ENCODE measurements around the gene COLGALT1.

The COLGALT1 gene

DNA sequence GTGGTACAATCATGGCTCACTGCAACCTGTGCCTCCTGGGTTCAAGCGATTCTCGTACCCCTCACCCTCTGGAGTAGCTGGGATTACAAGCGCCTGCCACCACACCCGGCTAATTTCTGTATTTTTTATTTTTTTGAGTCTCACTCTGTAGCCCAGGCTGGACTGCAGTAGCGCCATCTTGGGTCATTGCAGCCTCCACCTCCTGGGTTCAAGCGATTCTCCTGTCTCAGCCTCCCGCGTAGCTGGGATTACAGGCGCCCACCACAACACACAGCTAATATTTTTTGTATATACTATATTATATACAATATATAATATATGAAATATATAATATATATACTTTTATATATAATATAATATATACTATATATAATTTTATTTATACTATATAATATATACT, 52.5 kb downstream of the COLGALT1 start:
- Mint-ChIP-seq H3K27ac (no peak overlapping the region), H3K4me1 (peaks cover 6% of the 10 kb centered on the region), H3K36me3 (ENCODE audit: low read depth) (no peaks in the 10 kb centered on the region), H3K27me3 (peaks cover 19% of the 10 kb centered on the region), H3K9me3 (no peaks in the 10 kb centered on the region), H3K4me3 (no peak overlapping the region)
- ATAC-seq: no peak
- DNase-seq: no peak

DNA sequence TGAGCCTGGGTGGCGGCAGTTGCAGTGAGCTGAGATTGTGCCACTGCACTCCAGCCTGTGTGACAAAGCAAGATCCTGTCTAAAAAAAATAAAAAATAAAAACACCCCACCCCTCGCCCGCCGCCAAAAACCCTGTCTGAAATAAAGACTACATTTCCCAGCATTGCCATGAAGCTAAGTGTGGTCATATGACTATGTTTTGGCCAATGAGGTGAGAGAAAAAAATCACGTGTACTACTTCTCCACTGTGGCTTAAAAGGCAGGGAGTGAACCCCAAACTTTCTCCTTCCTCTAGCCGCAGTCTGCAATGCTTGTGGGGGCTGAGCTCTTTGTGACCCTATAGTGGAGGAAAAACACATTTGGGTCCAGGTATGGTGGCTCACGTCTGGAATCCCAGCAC, 54.9 kb downstream of the COLGALT1 start:
- Mint-ChIP-seq H3K27me3 (peaks cover 11% of the 10 kb centered on the region), H3K4me1 (peaks cover 6% of the 10 kb centered on the region), H3K27ac (no peak overlapping the region), H3K4me3 (no peak overlapping the region), H3K36me3 (ENCODE audit: low read depth) (no peaks in the 10 kb centered on the region), H3K9me3 (no peaks in the 10 kb centered on the region)
- no peak for DNase-seq
- ATAC-seq: no peak

DNA sequence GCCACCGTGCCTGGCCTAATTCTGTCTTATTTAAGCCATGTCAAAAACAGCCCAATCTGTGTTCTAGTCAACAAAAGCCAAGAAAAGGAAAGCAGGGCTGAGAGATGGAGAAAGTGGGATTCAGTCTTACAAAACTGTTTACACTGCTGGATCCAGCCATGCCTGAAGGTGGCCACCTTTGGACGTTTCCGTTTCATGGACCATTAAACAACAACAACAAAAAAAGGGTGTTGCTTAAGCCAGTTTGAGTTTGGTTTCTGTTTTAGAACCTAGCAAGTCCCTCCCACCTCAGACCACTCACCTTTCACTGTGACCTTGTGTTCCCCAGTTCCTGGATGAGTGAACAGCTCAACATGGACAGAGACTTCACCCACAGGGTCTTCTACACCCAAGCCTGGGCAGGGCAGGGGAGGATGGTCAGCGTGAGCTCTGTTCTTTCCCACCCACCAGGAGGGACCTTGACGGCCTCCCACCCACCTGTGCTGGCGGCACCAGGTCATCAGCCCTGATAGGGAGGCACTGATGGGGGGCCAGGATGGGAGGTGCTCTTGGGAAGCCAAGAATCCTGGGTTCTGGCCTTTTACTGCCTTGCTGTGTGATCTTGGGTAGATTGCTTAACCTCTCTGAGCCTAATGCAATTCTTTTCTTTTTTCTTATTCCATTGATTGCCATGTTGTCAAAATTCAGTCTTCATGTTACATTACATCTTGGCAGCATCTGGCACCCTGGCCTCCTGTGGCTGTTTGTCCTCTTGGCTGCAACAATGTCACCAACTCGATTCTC, 56.2 kb downstream of the COLGALT1 start:
- peaks cover 19% of the 10 kb centered on the region for H3K27me3 Mint-ChIP-seq
- DNase-seq (no peak), ATAC-seq (no peak)
- no peak overlapping the region for H3K4me3 Mint-ChIP-seq
- H3K9me3 Mint-ChIP-seq: no peaks in the 10 kb centered on the region
- no peaks in the 10 kb centered on the region for H3K36me3 Mint-ChIP-seq (ENCODE audit: low read depth)
- no peak overlapping the region for H3K27ac Mint-ChIP-seq
- peaks cover 3% of the 10 kb centered on the region for H3K4me1 Mint-ChIP-seq

DNA sequence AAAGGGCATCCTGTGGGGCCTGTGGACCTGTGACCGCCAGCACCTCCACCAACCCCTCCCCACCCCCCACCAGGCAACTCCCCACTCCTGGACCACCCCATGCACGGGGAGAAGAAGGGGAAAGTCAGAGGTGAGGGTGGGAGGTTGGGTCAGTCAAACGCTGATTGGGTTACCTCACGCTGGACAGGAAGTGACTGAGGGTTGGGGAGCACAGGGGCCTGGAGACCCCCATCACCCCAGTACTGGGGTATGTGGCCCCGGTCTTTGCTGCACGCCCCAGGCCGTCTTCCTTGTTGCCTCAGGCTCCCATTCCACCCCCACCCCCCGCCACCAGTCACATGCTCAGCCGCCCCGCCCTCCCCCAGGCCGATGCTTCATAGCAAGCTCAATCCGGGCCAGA, 59.0 kb downstream of the COLGALT1 start:
- Mint-ChIP-seq H3K4me3 (no peak overlapping the region), H3K27me3 (peaks cover 40% of the 10 kb centered on the region), H3K4me1 (peaks cover 2% of the 10 kb centered on the region), H3K27ac (no peak overlapping the region), H3K36me3 (ENCODE audit: low read depth) (no peaks in the 10 kb centered on the region), H3K9me3 (no peaks in the 10 kb centered on the region)
- ATAC-seq (no peak), DNase-seq (no peak)

DNA sequence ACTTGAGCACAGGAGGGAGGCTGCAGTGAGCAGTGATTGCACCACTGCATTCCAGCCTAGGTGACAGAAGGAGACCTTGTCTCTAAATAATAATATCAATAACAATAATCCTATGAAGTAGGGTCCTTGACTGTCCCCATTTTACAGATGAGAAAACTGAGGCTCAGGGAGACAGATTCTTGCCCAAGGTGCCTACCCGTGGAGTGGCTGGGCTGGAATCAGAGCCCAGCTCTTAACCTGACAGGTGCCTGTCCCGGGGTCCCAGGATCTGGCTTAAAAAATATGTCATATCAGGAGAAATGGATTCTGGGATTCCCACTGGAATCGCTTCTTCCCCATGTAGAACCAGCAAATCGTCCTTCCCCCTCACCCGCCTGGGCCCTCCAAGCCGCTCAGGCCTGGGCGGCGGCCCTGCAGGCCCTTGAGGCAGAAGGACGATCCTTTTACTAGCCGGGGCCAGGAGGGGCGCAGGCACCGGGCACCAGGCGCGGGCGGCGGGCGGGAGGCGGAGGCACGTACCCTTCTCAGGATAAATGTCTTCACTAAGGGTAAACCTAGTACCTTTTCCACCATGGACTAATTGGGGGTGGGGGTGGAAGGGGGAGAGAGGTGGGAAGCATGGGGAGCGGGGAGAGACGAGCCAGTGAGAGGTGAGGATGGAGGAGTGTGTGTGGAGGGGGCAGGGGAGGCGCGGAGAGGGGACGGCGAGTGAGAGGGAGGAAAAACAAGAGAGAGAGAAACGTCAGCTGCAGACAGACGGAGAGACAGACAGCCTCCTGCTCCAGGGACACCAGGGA, 60.6 kb downstream of the COLGALT1 start:
- Mint-ChIP-seq H3K4me1 (peaks cover 2% of the 10 kb centered on the region), H3K27me3 (peaks cover 44% of the 10 kb centered on the region), H3K27ac (no peak overlapping the region), H3K4me3 (no peak overlapping the region), H3K9me3 (no peaks in the 10 kb centered on the region), H3K36me3 (ENCODE audit: low read depth) (no peaks in the 10 kb centered on the region)
- DNase-seq (no peak), ATAC-seq (no peak)

DNA sequence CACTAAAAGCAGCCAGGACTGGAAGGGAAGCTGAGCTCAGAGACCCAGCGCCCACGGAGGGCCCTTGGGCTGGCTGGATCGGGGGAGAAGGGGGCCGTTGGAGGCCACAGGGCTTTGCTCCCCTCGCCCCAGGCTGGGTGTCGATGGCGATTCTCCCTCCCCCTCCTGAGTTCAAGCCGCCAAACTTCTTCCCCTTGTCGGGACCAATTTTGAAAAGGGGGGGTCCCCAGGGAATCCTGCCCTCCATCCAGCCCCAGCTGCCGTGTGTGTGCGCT, 61.2 kb downstream of the COLGALT1 start:
- no peak overlapping the region for H3K4me3 Mint-ChIP-seq
- ATAC-seq (no peak), DNase-seq (no peak)
- peaks cover 3% of the 10 kb centered on the region for H3K4me1 Mint-ChIP-seq
- H3K27ac Mint-ChIP-seq: no peak overlapping the region
- H3K27me3 Mint-ChIP-seq: peaks cover 44% of the 10 kb centered on the region
- H3K9me3 Mint-ChIP-seq: no peaks in the 10 kb centered on the region
- H3K36me3 Mint-ChIP-seq (ENCODE audit: low read depth): no peaks in the 10 kb centered on the region

DNA sequence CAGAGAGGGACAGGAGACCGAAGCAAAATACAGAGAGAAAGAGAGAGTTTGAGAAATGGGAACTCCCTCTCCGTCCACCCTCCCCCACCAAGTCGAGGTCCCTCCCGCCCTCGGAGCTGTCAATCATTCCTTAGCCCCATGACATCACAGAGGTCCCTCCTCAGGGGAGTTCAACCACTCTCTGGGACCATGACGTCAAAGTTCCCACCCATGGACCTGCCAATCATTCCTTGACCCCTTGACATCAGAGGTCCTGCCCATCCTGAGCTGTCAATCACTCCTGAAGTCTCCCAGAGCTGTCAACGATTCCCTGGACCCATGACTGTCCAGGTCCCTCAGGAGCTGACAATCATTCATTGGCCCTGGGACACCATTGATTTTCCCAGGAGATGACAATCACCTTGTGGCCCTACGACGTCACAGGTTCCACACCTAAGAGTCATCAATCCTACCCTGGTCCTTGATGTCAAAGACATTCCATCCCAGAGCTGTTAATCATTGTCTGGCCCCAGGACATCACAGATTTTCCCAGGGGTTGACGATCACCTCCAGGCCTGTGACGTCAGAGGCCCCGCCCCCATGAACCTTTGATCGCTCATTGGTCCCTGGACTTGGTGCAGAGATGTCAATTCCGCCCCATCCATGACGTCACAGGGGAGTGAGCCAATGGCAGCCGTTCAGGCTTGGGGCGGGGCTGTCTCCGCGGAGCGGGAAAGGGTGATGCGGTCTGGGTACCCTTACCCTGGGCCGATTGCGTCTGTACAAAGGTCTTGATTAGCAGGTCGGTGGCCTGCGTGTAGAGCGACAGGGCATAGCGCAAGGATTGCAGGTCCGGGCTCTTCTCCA, 61.7 kb downstream of the COLGALT1 start:
- Mint-ChIP-seq H3K27ac (no peak overlapping the region), H3K9me3 (peaks cover 4% of the 10 kb centered on the region), H3K4me3 (no peak overlapping the region), H3K27me3 (peaks cover 41% of the 10 kb centered on the region), H3K4me1 (peaks cover 6% of the 10 kb centered on the region), H3K36me3 (ENCODE audit: low read depth) (no peaks in the 10 kb centered on the region)
- no peak for ATAC-seq
- DNase-seq: no peak

DNA sequence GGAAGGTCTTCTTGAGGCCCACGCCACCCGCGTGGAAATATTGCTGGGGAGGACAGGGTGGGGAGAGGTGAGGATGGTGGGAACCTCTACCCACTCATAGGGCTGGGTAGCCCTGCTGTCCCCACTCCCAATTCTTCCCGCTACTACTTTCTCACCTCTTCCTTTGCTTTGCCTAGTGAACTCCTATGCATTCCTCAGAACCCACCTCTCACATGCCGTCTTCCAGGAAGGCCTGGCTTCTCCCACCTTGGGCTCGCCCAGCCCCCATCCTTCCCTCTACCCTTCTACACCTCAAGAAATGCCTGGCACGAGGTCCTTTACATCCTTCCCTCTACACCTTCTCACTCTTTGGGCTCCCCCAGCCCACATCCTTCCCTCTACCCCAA, 62.4 kb downstream of the COLGALT1 start:
- ATAC-seq (no peak), DNase-seq (no peak)
- no peak overlapping the region for H3K27ac Mint-ChIP-seq
- H3K27me3 Mint-ChIP-seq: peaks cover 38% of the 10 kb centered on the region
- peaks cover 8% of the 10 kb centered on the region for H3K4me1 Mint-ChIP-seq
- no peak overlapping the region for H3K4me3 Mint-ChIP-seq
- no peaks in the 10 kb centered on the region for H3K36me3 Mint-ChIP-seq (ENCODE audit: low read depth)
- peaks cover 4% of the 10 kb centered on the region for H3K9me3 Mint-ChIP-seq

DNA sequence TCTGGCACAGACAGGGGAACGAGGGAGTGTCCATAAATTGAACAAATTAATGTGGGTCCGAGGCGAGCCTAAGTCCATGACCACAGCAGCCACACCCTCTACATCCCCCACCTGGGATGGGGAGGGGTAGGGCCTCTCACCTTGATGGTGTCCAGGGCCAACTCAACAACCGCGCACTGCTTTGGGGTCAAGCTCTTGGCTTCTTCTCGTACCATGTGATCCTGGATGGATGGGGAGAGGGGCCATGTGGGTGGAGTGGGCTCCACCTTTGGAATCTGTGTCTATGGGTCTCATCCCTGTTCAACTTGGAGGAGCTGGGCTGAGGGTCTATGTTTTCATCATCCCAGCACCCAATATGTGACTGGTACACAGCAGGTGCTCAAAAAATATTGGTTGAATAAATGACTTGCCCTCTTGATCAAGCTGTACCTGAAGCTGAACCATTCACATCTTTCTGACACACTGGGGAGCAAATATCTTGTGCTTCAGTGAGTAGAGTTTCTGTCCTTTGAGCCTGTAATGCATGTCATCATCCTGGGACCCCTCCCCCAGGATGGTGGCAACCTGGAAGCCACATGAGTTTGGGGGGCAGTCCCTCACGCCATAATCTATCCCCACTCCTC, 62.9 kb downstream of the COLGALT1 start:
- H3K4me3 Mint-ChIP-seq: no peak overlapping the region
- H3K9me3 Mint-ChIP-seq: peaks cover 4% of the 10 kb centered on the region
- H3K4me1 Mint-ChIP-seq: peaks cover 10% of the 10 kb centered on the region
- H3K27me3 Mint-ChIP-seq: peaks cover 36% of the 10 kb centered on the region
- no peak for DNase-seq
- H3K27ac Mint-ChIP-seq: no peak overlapping the region
- ATAC-seq: no peak
- H3K36me3 Mint-ChIP-seq (ENCODE audit: low read depth): no peaks in the 10 kb centered on the region

DNA sequence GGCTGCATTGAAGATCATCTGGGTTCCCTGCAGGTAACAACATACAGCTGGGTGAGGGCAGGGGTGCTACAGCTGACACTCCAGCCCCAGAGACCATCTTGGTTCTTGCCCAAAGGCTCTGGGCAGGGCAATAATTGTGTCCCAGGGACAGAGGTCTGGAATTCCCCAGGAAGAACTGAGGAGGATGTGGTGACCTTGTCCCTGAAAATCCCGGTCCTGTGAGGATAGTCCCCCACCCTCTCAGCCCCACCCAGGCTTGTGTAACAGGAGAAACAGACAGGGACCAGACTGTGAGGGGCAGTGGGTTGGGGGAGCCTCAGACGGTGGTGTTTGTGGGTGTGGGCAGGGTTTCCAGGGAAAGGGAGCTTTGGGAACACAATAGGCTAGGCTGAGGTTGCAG, 63.5 kb downstream of the COLGALT1 start:
- no peaks in the 10 kb centered on the region for H3K36me3 Mint-ChIP-seq (ENCODE audit: low read depth)
- peaks cover 35% of the 10 kb centered on the region for H3K27me3 Mint-ChIP-seq
- no peak overlapping the region for H3K27ac Mint-ChIP-seq
- H3K9me3 Mint-ChIP-seq: peaks cover 4% of the 10 kb centered on the region
- H3K4me3 Mint-ChIP-seq: no peak overlapping the region
- peaks cover 10% of the 10 kb centered on the region for H3K4me1 Mint-ChIP-seq
- no peak for ATAC-seq
- no peak for DNase-seq

DNA sequence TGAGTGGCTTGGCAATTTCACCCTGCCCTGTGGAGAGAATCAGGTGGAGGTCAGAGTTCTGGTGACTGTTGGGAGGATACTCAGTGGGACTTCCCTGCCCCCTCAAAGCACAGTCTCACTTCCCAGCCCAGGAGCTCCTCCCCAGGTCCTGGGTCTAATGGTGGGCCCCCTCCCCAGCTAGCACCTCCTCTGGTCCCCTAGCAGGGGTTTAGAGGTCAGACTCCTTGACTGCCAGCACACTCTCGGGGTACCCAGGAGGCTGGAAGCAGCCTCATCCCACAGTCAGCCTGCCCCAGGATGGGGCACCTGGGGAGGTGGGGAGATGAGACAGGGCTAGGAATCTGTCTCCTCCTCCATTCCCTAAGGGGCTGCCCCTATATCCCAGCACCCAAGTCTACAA, 65.2 kb downstream of the COLGALT1 start:
- H3K27me3 Mint-ChIP-seq: peaks cover 33% of the 10 kb centered on the region
- ATAC-seq (no peak), DNase-seq (no peak)
- no peak overlapping the region for H3K4me3 Mint-ChIP-seq
- H3K4me1 Mint-ChIP-seq: peaks cover 10% of the 10 kb centered on the region
- no peaks in the 10 kb centered on the region for H3K36me3 Mint-ChIP-seq (ENCODE audit: low read depth)
- H3K27ac Mint-ChIP-seq: no peak overlapping the region
- peaks cover 4% of the 10 kb centered on the region for H3K9me3 Mint-ChIP-seq

DNA sequence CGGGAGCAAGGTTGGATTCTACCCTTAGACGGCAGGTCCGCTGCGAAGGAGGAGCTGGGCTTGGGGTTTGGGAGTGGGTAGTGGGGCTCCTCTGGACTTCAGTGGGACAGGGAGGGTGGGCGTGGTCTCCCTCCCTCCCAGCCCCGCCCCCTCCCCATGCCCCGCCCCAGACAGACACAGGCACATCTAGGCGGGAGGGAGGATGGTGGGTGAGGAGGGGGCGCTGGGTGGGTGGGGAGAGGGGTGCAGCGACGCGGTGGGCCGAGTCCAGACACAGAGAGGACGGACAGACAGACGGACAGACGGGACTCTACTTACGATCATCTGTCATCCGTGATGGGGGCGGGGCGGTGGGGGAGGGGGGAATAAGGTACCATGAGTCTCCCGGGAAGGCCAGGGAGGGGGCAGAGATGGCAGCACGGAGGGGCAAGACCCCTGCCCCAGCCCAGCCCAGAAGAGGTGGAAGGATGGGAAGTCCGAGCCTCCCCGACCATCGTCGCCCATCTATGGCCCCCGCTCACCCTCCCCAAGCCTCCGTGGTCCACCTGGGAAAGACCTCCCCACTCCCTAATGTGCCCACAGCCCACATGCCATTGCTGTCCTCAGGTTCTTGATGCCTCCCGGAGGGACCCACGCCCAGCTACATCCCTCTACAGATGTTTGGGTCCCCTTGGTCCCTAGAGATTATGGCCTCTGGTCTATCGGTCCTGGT, 67.9 kb downstream of the COLGALT1 start:
- Mint-ChIP-seq H3K4me3 (no peak overlapping the region), H3K36me3 (ENCODE audit: low read depth) (no peaks in the 10 kb centered on the region), H3K9me3 (peaks cover 4% of the 10 kb centered on the region), H3K27me3 (peaks cover 13% of the 10 kb centered on the region), H3K4me1 (peaks cover 8% of the 10 kb centered on the region), H3K27ac (no peak overlapping the region)
- ATAC-seq (no peak), DNase-seq (no peak)

DNA sequence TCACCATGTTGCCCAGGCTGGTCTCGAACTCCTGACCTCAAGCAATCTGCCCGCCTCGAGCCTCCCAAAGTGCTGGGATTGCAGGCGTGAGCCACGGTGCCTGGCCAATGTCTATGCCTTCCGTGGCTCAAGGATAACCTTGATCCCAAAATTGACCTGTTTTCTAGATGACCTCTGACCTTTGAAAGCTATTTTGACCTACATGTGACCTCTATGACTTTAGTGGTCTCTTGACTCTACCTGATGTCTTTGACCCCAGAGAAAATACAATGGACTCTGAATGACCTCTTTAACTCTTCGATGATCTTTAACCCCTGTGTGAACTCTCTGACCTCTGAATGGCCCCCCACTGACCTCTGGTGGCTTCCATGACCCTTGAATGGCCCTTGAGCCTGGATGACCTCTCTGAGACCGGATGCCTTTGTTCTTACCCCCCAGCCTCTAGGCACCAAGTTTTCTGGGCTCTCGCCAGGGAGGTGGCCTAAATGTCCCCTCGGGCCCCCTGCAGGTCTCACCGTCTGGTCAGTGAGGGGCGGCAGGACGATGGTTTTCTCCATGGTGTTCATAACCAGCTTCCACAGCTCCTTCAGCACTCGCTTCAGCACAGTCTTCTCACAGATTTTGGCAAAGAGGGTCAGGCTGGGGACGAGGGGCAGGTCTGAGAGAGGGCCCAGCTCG, 69.0 kb downstream of the COLGALT1 start:
- no peak overlapping the region for H3K27ac Mint-ChIP-seq
- no peak for ATAC-seq

More for the DNA sequence above, 69.0 kb downstream of the COLGALT1 start:
- Mint-ChIP-seq H3K9me3 (peaks cover 4% of the 10 kb centered on the region), H3K4me1 (peaks cover 8% of the 10 kb centered on the region), H3K4me3 (no peak overlapping the region), H3K27me3 (peaks cover 6% of the 10 kb centered on the region), H3K36me3 (ENCODE audit: low read depth) (no peaks in the 10 kb centered on the region)
- DNase-seq: no peak
